Right atrium auricular region (tissue), 2 donors: ENCODE results near the gene VAV3. TPM values are rescaled to one million over a fixed set of nuclear protein-coding genes. Genes with fewer than 3 reads are reported as not detected.

ENCODE experiments used
- DNase-seq: peaks from one replicate; pipeline ENCODE4 v3.0.0-alpha.2; 2019; ENCODE audit warnings: low spot score
- H3K27ac ChIP-seq, 2 donors: fragments of 200-600 bp; sonication (generic); 1 replicate in 1 of 2; 2 replicates in 1 of 2; pipeline ENCODE4 v1.5.1; 2016 to 2019
- H3K27me3 ChIP-seq, 2 donors: fragments of 200-600 bp; sonication (generic); one replicate each; pipeline versions ENCODE4 v1.5.1 to v1.6.0; 2017 to 2019
- H3K36me3 ChIP-seq: fragments of 200-600 bp; sonication (generic); one replicate; pipeline ENCODE4 v1.5.1; 2016
- H3K4me1 ChIP-seq, 2 donors: fragments of 200-600 bp; sonication (generic); one replicate each; pipeline versions ENCODE4 v1.5.1 to v1.6.0; 2017 to 2019
- H3K4me3 ChIP-seq, 2 donors: fragments of 200-600 bp; sonication (generic); 1 replicate in 1 of 2; 2 replicates in 1 of 2; pipeline ENCODE4 v1.5.1; 2017 to 2019; ENCODE audit warnings: mild to moderate bottlenecking in 1 of 2, moderate library complexity in 1 of 2
- H3K9me3 ChIP-seq, 2 donors: fragments of 200-600 bp; sonication (generic); one replicate each; pipeline ENCODE4 v1.5.1; 2019
- total RNA-seq, 2 donors: library from RNA; depleted of rRNA; stranded (reverse); fragments of >200 nt; gene quantifications; one replicate each; pipeline ENCODE4 v1.1.0, GENCODE V29; 2016
- TF ChIP-seq, protein P1 (sequence below), 2 donors: fragments of 200-600 bp; sonication (generic); IDR thresholded peaks; one replicate each; pipeline ENCODE4 v1.5.1; 2019; ENCODE audit warnings: antibody characterized with exemption in 2 of 2

Gene VAV3
- total RNA-seq, 2 donors from 2014 or later: 2.0 to 2.8 TPM

DNA sequence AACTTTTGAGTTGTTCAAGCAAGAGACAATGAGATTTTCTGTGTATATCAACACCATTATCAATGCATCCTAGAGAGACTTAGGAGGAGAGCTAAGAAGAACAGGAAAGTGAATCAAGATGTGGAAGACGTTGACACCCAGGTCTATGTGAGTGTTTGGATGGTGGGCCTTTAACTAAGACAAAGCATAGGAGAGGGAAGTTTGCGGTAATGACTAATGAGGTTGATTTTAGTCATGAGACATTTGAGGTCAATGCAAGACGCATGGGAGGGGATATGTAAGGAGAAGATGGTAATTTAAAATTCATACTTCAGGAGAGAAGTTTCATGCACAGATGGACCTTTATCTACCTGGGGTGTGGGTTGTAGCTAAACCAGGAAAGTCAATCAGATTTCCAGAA lies 269.6 kb downstream of the VAV3 start:
- H3K4me1 ChIP-seq: no peaks in the 10 kb centered on the region
- H3K4me3 ChIP-seq: no peak overlapping the region
- H3K27me3 ChIP-seq: no peaks in the 10 kb centered on the region
- no peaks in the 10 kb centered on the region for H3K36me3 ChIP-seq
- no peaks in the 10 kb centered on the region for H3K9me3 ChIP-seq
- TF ChIP-seq, protein P1, sequence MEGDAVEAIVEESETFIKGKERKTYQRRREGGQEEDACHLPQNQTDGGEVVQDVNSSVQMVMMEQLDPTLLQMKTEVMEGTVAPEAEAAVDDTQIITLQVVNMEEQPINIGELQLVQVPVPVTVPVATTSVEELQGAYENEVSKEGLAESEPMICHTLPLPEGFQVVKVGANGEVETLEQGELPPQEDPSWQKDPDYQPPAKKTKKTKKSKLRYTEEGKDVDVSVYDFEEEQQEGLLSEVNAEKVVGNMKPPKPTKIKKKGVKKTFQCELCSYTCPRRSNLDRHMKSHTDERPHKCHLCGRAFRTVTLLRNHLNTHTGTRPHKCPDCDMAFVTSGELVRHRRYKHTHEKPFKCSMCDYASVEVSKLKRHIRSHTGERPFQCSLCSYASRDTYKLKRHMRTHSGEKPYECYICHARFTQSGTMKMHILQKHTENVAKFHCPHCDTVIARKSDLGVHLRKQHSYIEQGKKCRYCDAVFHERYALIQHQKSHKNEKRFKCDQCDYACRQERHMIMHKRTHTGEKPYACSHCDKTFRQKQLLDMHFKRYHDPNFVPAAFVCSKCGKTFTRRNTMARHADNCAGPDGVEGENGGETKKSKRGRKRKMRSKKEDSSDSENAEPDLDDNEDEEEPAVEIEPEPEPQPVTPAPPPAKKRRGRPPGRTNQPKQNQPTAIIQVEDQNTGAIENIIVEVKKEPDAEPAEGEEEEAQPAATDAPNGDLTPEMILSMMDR (IDR thresholded peaks at IDR 0.05): no peak
- DNase-seq: no peak
- H3K27ac ChIP-seq: no peak overlapping the region

DNA sequence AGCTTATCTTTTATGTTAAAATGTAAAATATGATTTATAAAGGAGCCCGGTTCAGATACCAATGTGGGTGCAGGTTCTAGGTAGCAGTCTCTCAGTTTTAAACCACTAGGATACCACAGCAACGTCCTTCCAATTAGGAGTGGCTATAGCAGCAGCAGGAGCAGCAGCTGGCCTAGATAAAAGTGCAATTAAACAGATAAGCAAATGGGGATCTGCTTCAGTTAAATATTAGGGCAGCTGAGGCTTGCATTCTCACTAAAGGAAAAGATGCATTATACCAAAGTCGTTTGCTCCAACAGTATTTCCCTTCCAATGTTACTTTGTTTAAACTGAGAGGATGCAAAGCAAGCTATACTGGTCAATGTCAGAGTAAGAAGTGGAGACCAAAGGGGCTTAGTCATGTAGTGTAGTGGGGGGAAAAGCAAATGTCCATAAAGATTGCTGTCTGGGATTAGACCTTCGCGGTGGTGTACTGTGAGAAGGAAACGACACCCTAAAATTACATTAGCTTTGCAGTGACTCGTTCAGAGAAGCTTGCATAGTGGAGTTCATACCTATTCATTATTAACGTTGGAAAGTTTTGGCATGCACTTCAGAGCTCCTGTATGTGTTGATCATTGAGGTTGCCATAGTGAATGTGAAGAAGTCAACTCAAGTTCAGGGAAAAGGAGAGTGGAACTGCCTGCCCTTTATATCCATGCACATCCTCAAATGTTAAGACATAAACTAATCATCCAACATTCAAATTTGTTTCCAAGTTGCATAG lies 272.2 kb downstream of the VAV3 start:
- no peak overlapping the region for H3K27ac ChIP-seq
- TF ChIP-seq, protein P1 (IDR thresholded peaks at IDR 0.05): no peak
- H3K4me3 ChIP-seq: no peak overlapping the region
- DNase-seq: no peak
- H3K9me3 ChIP-seq: no peaks in the 10 kb centered on the region
- H3K4me1 ChIP-seq: no peaks in the 10 kb centered on the region
- H3K27me3 ChIP-seq: no peaks in the 10 kb centered on the region
- no peaks in the 10 kb centered on the region for H3K36me3 ChIP-seq

DNA sequence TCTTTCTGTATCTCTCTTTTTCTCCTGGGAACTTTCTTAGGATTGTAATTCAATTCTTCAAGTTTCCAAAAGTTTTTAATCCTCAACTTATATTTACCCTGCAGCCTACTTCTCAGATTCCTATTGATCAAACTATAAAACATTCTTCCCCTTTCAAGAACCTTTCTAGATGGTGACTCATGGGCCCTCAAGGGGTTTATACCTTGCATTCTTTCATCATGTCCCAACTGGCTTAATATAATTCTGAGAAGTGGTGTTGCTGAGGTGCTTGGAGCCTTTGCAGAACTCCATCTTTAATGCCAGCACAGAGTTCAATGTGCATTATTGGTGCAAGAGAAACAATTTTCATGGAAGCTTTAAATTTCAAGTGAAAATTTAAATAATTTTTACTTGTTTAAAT lies 273.4 kb downstream of the VAV3 start:
- Histone ChIP-seq H3K9me3 (no peaks in the 10 kb centered on the region), H3K27me3 (no peaks in the 10 kb centered on the region), H3K36me3 (no peaks in the 10 kb centered on the region), H3K4me3 (no peak overlapping the region), H3K4me1 (no peaks in the 10 kb centered on the region), H3K27ac (no peak overlapping the region)
- TF ChIP-seq, protein P1 (IDR thresholded peaks at IDR 0.05): no peak
- DNase-seq: no peak

DNA sequence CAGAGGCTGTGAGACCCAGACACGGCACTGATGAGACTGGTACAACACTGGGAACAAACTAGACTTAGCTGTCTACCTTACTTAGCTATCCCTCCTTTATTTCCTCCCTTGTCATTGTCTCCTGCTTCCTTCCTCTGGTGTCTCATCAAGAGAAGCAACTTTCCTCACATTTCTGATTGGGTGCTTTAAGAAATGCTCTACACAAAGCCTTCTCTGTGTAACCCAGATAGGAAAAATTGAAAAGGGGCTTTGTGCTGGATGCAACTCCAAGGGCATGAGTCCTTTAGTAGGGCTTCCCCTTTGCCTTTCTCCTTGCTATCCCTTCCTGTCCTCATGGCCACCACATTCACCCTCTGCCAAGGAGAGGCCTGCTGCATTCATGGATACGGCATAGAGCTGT lies 274.5 kb downstream of the VAV3 start:
- DNase-seq: no peak
- Histone ChIP-seq H3K4me3 (no peak overlapping the region), H3K36me3 (no peaks in the 10 kb centered on the region), H3K27me3 (no peaks in the 10 kb centered on the region), H3K27ac (no peak overlapping the region), H3K4me1 (no peaks in the 10 kb centered on the region), H3K9me3 (no peaks in the 10 kb centered on the region)
- TF ChIP-seq, protein P1 (IDR thresholded peaks at IDR 0.05): no peak

DNA sequence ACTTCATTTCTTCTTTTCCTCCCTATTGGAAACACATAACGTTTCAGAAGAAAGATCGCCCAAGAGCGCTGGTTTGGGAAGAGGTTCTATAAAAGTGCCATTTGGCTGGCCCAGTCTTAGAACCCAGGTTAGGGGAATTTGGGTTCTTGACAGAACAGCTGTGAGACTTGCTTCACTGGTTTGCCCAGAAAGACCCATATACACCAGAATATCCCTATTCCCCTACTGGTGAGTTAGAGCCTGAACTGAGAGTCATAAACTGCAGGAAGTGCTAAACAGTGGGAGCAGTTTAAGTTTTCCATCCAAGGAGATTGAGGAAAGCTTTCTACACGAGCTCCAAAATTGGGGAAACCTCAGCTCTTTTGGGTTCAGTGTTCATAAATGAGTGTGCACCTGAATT lies 275.2 kb downstream of the VAV3 start:
- DNase-seq: no peak
- Histone ChIP-seq H3K27ac (no peak overlapping the region), H3K4me3 (no peak overlapping the region), H3K36me3 (no peaks in the 10 kb centered on the region), H3K4me1 (no peaks in the 10 kb centered on the region), H3K9me3 (no peaks in the 10 kb centered on the region), H3K27me3 (no peaks in the 10 kb centered on the region)
- TF ChIP-seq, protein P1 (IDR thresholded peaks at IDR 0.05): no peak

- Histone ChIP-seq H3K4me3 (no peak overlapping the region), H3K27me3 (no peaks in the 10 kb centered on the region), H3K36me3 (no peaks in the 10 kb centered on the region), H3K4me1 (no peaks in the 10 kb centered on the region), H3K27ac (no peak overlapping the region), H3K9me3 (no peaks in the 10 kb centered on the region)
- no peak for DNase-seq
- TF ChIP-seq, protein P1 (IDR thresholded peaks at IDR 0.05): no peak
Observed at GRCh38 chr1:107689159-107689558, 275.8 kb downstream of the VAV3 start.
